DND-41 (cell line): ENCODE measurements around the gene PTPRZ1.

ENCODE experiments used
- ATAC-seq: fragments of 200-7000 bp; cut with Tn5 transposase; 3 replicates; pipeline ENCODE4 v1.9.1; 2021; ENCODE audit warnings: low read depth; ENCODE audit not compliant: insufficient read depth
- DNase-seq: peaks from one replicate; pipeline ENCODE4 v3.0.0-alpha.2; 2020
- H2AFZ ChIP-seq: 2 replicates; pipeline ENCODE4 v1.6.0; 2012; ENCODE audit warnings: low read depth, low read length
- H3K27ac ChIP-seq: 2 replicates; pipeline ENCODE4 v1.5.1; 2012; ENCODE audit warnings: low read length, inconsistent platforms
- H3K27me3 ChIP-seq: fragments of 200-600 bp; sonication (generic); 2 replicates; pipeline ENCODE4 v1.6.0; 2012; ENCODE audit warnings: low read length, mild to moderate bottlenecking, inconsistent platforms; ENCODE audit not compliant: insufficient read depth, poor library complexity
- H3K36me3 ChIP-seq: 2 replicates; pipeline ENCODE4 v1.5.1; 2012; ENCODE audit warnings: low read length, inconsistent platforms; ENCODE audit not compliant: insufficient read depth
- H3K4me1 ChIP-seq: 2 replicates; pipeline ENCODE4 v1.5.1; 2012; ENCODE audit warnings: mild to moderate bottlenecking, low read length; ENCODE audit not compliant: insufficient read depth
- H3K4me2 ChIP-seq: 2 replicates; pipeline ENCODE4 v1.6.0; 2012; ENCODE audit warnings: mild to moderate bottlenecking, moderate library complexity, low read length, inconsistent platforms; ENCODE audit not compliant: insufficient read depth
- H3K4me3 ChIP-seq, 2 experiments: fragments of 200-600 bp in 1 of 2; shearing (Covaris generic) in 1 of 2; 2 replicates each; pipeline ENCODE4 v1.5.1; 2012 to 2016; ENCODE audit warnings: inconsistent platforms in 2 of 2, low read length in 2 of 2, mild to moderate bottlenecking in 2 of 2, low read depth in 1 of 2, moderate library complexity in 1 of 2
- H3K79me2 ChIP-seq: 2 replicates; pipeline ENCODE4 v1.6.0; 2012; ENCODE audit warnings: low read length, inconsistent platforms; ENCODE audit not compliant: insufficient read depth
- H3K9ac ChIP-seq: 2 replicates; pipeline ENCODE4 v1.6.0; 2012; ENCODE audit warnings: low read depth, mild to moderate bottlenecking, inconsistent platforms, low read length, moderate library complexity
- H3K9me3 ChIP-seq: 2 replicates; pipeline ENCODE4 v1.5.1; 2012; ENCODE audit warnings: low read length, moderate library complexity, mild to moderate bottlenecking, inconsistent platforms; ENCODE audit not compliant: insufficient read depth, severe bottlenecking
- H4K20me1 ChIP-seq: 2 replicates; pipeline ENCODE4 v1.6.0; 2012; ENCODE audit warnings: low read length; ENCODE audit not compliant: insufficient read depth
- CTCF ChIP-seq: IDR thresholded peaks from 2 replicates; pipeline ENCODE4 v1.5.1; 2012; ENCODE audit warnings: borderline replicate concordance, low read length, moderate library complexity, mild to moderate bottlenecking; ENCODE audit not compliant: poor library complexity, severe bottlenecking; ENCODE audit errors: extremely low read depth
- EZH2 ChIP-seq: IDR thresholded peaks from 3 replicates; pipeline ENCODE4 v1.6.1; 2012; ENCODE audit warnings: borderline replicate concordance, low read depth, mild to moderate bottlenecking, moderate library complexity, low read length, inconsistent platforms; ENCODE audit not compliant: severe bottlenecking

Gene PTPRZ1

GRCh38 chr7:121961089-121961867 lies 88.3 kb downstream of the PTPRZ1 start:
- Histone ChIP-seq H3K27me3 (no peaks in the 10 kb centered on the region), H3K9ac (no peak overlapping the region), H3K79me2 (no peaks in the 10 kb centered on the region), H3K27ac (no peak overlapping the region), H3K9me3 (no peaks in the 10 kb centered on the region), H3K36me3 (no peaks in the 10 kb centered on the region), H4K20me1 (no peaks in the 10 kb centered on the region), H3K4me2 (no peak overlapping the region), H2AFZ (no peak overlapping the region), H3K4me3 (no peak overlapping the region), H3K4me1 (no peaks in the 10 kb centered on the region)
- TF ChIP-seq EZH2 (no peak), CTCF (no peak)
- ATAC-seq (no peak), DNase-seq (no peak)

- no peaks in the 10 kb centered on the region for H3K9me3 ChIP-seq
- H3K36me3 ChIP-seq = no peaks in the 10 kb centered on the region
- ATAC-seq (no peak), DNase-seq (no peak)
- no peaks in the 10 kb centered on the region for H3K27me3 ChIP-seq
- H3K4me1 ChIP-seq = no peaks in the 10 kb centered on the region
- no peak overlapping the region for H3K9ac ChIP-seq
- no peak overlapping the region for H2AFZ ChIP-seq
- no peak overlapping the region for H3K27ac ChIP-seq
- no peak for TF ChIP-seq CTCF
- no peak for TF ChIP-seq EZH2
- no peak overlapping the region for H3K4me2 ChIP-seq
- H3K4me3 ChIP-seq = no peak overlapping the region
- H4K20me1 ChIP-seq = no peaks in the 10 kb centered on the region
- H3K79me2 ChIP-seq = no peaks in the 10 kb centered on the region
Observed at GRCh38 chr7:121966276-121966934, 93.4 kb downstream of the PTPRZ1 start.

GRCh38 chr7:121966935-121967332 lies 94.0 kb downstream of the PTPRZ1 start:
- H3K9me3 ChIP-seq = no peaks in the 10 kb centered on the region
- H3K27ac ChIP-seq = no peak overlapping the region
- ATAC-seq (no peak), DNase-seq (no peak)
- H3K27me3 ChIP-seq = no peaks in the 10 kb centered on the region
- no peaks in the 10 kb centered on the region for H3K36me3 ChIP-seq
- H2AFZ ChIP-seq = no peak overlapping the region
- TF ChIP-seq EZH2 = no peak
- no peak for TF ChIP-seq CTCF
- H3K4me2 ChIP-seq = no peak overlapping the region
- H3K79me2 ChIP-seq = no peaks in the 10 kb centered on the region
- no peak overlapping the region for H3K4me3 ChIP-seq
- H3K4me1 ChIP-seq = no peaks in the 10 kb centered on the region
- no peaks in the 10 kb centered on the region for H4K20me1 ChIP-seq
- H3K9ac ChIP-seq = no peak overlapping the region
